IMR-90 (cell line): Measurements from ENCODE around the gene GRN. TPM values are rescaled to one million over a fixed set of nuclear protein-coding genes. Genes with fewer than 3 reads are reported as not detected.

Experiments
- ATAC-seq: fragments of 200-7000 bp; cut with Tn5 transposase; 2 replicates; pipeline ENCODE4 v1.9.1; 2020; ENCODE audit warnings: low read depth, mild to moderate bottlenecking, moderate library complexity
- BruUV-seq: library from RNA; stranded (reverse); fragments of 400-500 nt; replicated peaks from 2 replicates; lab custom pipeline; 2021; lab: Mats Ljungman, UMichigan
- CTCF ChIA-PET: fragments of 300-600 bp; formaldehyde crosslinking; extraction: SDS; loops from one replicate; lab custom pipeline; 2021; ENCODE audit warnings: antibody characterized with exemption; lab: Yijun Ruan, JAX
- POLR2A ChIA-PET: fragments of 300-600 bp; sonication (Branson Sonifier 250); formaldehyde crosslinking; loops from one replicate; lab custom pipeline; 2022; ENCODE audit warnings: antibody characterized with exemption; ENCODE audit not compliant: unreplicated experiment; lab: Charles Lee
- DNase-seq: peaks from one replicate; pipeline ENCODE4 v3.0.0; 2013
- H2AFZ ChIP-seq: replicated peaks from 2 replicates; pipeline ENCODE3; 2013; ENCODE audit warnings: low read length, mild to moderate bottlenecking; ENCODE audit not compliant: poor library complexity
- H2AK5ac ChIP-seq: 2 replicates; pipeline ENCODE4 v1.6.1; 2013; ENCODE audit warnings: low read depth, low read length, inconsistent platforms
- H2AK9ac ChIP-seq: replicated peaks from 2 replicates; pipeline ENCODE3; 2013; ENCODE audit warnings: mild to moderate bottlenecking, low read depth, low read length, moderate library complexity; ENCODE audit not compliant: poor library complexity
- H2BK120ac ChIP-seq: 2 replicates; pipeline ENCODE4 v1.6.1; 2013; ENCODE audit warnings: low read depth, low read length, inconsistent platforms
- H2BK15ac ChIP-seq: 3 replicates; pipeline ENCODE4 v1.6.1; 2013; ENCODE audit warnings: low read depth, low read length, inconsistent platforms
- H2BK20ac ChIP-seq: 2 replicates; pipeline ENCODE4 v1.6.1; 2013; ENCODE audit warnings: low read depth, mild to moderate bottlenecking, inconsistent platforms, low read length, moderate library complexity
- H2BK5ac ChIP-seq: 2 replicates; pipeline ENCODE4 v1.6.1; 2013; ENCODE audit warnings: mild to moderate bottlenecking, low read depth, low read length, inconsistent platforms; ENCODE audit not compliant: poor library complexity, severe bottlenecking
- H3K14ac ChIP-seq: replicated peaks from 2 replicates; pipeline ENCODE4 v1.6.1; 2013; ENCODE audit warnings: low read depth, low read length, inconsistent platforms
- H3K18ac ChIP-seq: 2 replicates; pipeline ENCODE4 v1.6.1; 2013; ENCODE audit warnings: low read depth, low read length, control low read depth
- H3K23ac ChIP-seq: 2 replicates; pipeline ENCODE4 v1.6.1; 2013; ENCODE audit warnings: low read depth, low read length, inconsistent platforms
- H3K27ac ChIP-seq: 2 replicates; pipeline ENCODE4 v1.5.1; 2013; ENCODE audit warnings: mild to moderate bottlenecking, control low read depth, low read length; ENCODE audit not compliant: insufficient read depth
- H3K27me3 ChIP-seq: 2 replicates; pipeline ENCODE4 v1.6.1; 2013; ENCODE audit warnings: low read length; ENCODE audit not compliant: control insufficient read depth, insufficient read depth
- H3K36me3 ChIP-seq: 2 replicates; pipeline ENCODE4 v1.6.1; 2013; ENCODE audit warnings: low read length, mixed read lengths; ENCODE audit not compliant: control insufficient read depth, insufficient read depth
- H3K4ac ChIP-seq: 2 replicates; pipeline ENCODE4 v1.6.1; 2013; ENCODE audit warnings: low read depth, low read length, inconsistent platforms
- H3K4me1 ChIP-seq: 2 replicates; pipeline ENCODE4 v1.6.1; 2013; ENCODE audit warnings: low read length, mixed read lengths; ENCODE audit not compliant: control insufficient read depth, insufficient read depth
- H3K4me2 ChIP-seq: 2 replicates; pipeline ENCODE4 v1.6.1; 2013; ENCODE audit warnings: low read depth, mild to moderate bottlenecking, control low read depth, low read length, moderate library complexity
- H3K4me3 ChIP-seq: 2 replicates; pipeline ENCODE4 v1.5.1; 2013; ENCODE audit warnings: low read depth, mild to moderate bottlenecking, control low read depth, low read length, moderate library complexity; ENCODE audit not compliant: insufficient read depth
- H3K56ac ChIP-seq: 2 replicates; pipeline ENCODE4 v1.6.1; 2013; ENCODE audit warnings: low read length, inconsistent platforms; ENCODE audit not compliant: insufficient read depth; ENCODE audit errors: extremely low read depth
- H3K79me1 ChIP-seq, 2 experiments: 2 replicates each; pipeline ENCODE4 v1.6.1; 2013; ENCODE audit warnings: low read length in 2 of 2, inconsistent platforms in 1 of 2, low read depth in 1 of 2
- H3K9ac ChIP-seq: 2 replicates; pipeline ENCODE4 v1.6.1; 2013; ENCODE audit warnings: low read depth, low read length, control low read depth
- H3K9me1 ChIP-seq: 2 replicates; pipeline ENCODE4 v1.6.1; 2013; ENCODE audit warnings: low read length, inconsistent platforms; ENCODE audit not compliant: insufficient read depth
- H3K9me3 ChIP-seq: 2 replicates; pipeline ENCODE4 v1.6.1; 2013; ENCODE audit warnings: low read length; ENCODE audit not compliant: control insufficient read depth, insufficient read depth
- H4K20me1 ChIP-seq: 2 replicates; pipeline ENCODE4 v1.6.1; 2013; ENCODE audit warnings: low read length, inconsistent platforms; ENCODE audit not compliant: insufficient read depth
- H4K5ac ChIP-seq: 2 replicates; pipeline ENCODE4 v1.6.1; 2013; ENCODE audit warnings: mild to moderate bottlenecking, low read depth, low read length, control low read depth
- H4K8ac ChIP-seq, 2 experiments: 2 replicates each; pipeline ENCODE4 v1.6.1; 2013; ENCODE audit warnings: low read depth in 2 of 2, low read length in 2 of 2, control low read depth in 1 of 2, inconsistent platforms in 1 of 2
- H4K91ac ChIP-seq: 2 replicates; pipeline ENCODE4 v1.6.1; 2013; ENCODE audit warnings: low read depth, low read length, inconsistent platforms; ENCODE audit not compliant: insufficient read depth
- FOS ChIP-seq: fragments of 150-350 bp; IDR thresholded peaks from 2 replicates; pipeline ENCODE4 v1.6.1; 2016; ENCODE audit warnings: low read depth, low read length
- MXI1 ChIP-seq: IDR thresholded peaks from 2 replicates; pipeline ENCODE4 v1.6.1; 2012; ENCODE audit warnings: low read depth, mild to moderate bottlenecking, low read length, moderate library complexity, borderline replicate concordance
- WGBS, 2 experiments: methylation state at CpG; one replicate each; pipeline versions ENCODE4 v1.1.5 to v1.1.7; 2013; ENCODE audit warnings: missing lambda C conversion rate in 2 of 2; ENCODE audit not compliant: insufficient read length in 1 of 2; ENCODE audit errors: extremely low coverage in 2 of 2; 5-methylcytosine and 5-hydroxymethylcytosine counted together
- dilution Hi-C: fragments of 300-500 bp; cut with HindIII; formaldehyde crosslinking; loops from one replicate; pipeline ENCODE4 v1.14.3; 2018; ENCODE audit warnings: low sequenced_read_pairs; ENCODE audit not compliant: unreplicated experiment
- in situ Hi-C: fragments of 300-500 bp; cut with MboI; formaldehyde crosslinking; loops from 3 replicates; pipeline ENCODE4 v1.14.3; 2019; ENCODE audit warnings: low sequenced_read_pairs, inconsistent platforms, mixed read lengths
- intact Hi-C: fragments of 100-400 bp; cut with micrococcal nuclease; formaldehyde crosslinking; loops from 2 replicates; pipeline ENCODE4 v1.10.0; 2022
- polyA plus RNA-seq, 3 experiments: library from polyadenylated mRNA; depleted of rRNA; stranded (reverse); fragments of >200 nt; gene quantifications; 2 replicates each; pipeline ENCODE4 v1.2.3, GENCODE V29; 2012; ENCODE audit warnings: low replicate concordance in 1 of 3
- total RNA-seq: library from RNA; depleted of rRNA; stranded (reverse); fragments of >200 nt; gene quantifications from 2 replicates; pipeline ENCODE4 v1.2.3, GENCODE V29; 2012

Gene GRN
- total and polyA plus RNA-seq, 2 of the 4 experiments (the other 2 are of a cell fraction): 38.9 to 494 TPM

DNA sequence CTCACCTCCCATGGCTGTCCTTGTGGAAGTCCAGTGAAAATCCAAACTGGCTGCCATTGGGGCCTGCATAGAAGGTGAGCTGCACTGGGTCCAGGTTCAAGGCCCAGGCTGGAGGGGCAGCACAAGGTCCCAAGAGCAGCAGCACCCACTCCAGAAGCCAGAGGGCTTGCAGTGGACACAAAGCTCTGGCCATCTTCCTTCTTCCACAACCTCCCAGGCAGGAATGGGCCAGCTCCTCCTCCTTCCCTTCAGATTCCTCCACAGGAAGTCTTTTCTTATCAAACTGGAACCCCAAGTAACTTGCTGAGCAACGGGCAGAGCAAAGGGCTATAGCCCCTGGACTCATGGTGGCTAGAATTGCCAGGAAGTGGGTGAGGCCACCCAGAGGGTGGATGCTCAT lies 44.2 kb downstream of the GRN start, which contains the start of gene ITGA2B:
TSS of gene ITGA2B (minus strand) at position 369 of the 400 bp plus-strand sequence. CDS start at position 193, 176 bp downstream.
- no peak for ATAC-seq
- H4K8ac ChIP-seq: no peak within 1 kb of the TSS
- no peaks in the 10 kb centered on the region for H3K9me1 ChIP-seq
- no peaks in the 10 kb centered on the region for H4K20me1 ChIP-seq
- no peak within 1 kb of the TSS for H3K56ac ChIP-seq
- ChIA-PET CTCF (no interaction called here), POLR2A (no interaction called here)
- no peak for DNase-seq
- H2BK5ac ChIP-seq: no peak within 1 kb of the TSS
- no peak within 1 kb of the TSS for H3K14ac ChIP-seq
- no CpG with 5 or more reads among the region's 1 CpG for WGBS, 2 experiments
- no peaks in the 10 kb centered on the region for H3K36me3 ChIP-seq
- H2AK5ac ChIP-seq: no peak within 1 kb of the TSS
- H2AK9ac ChIP-seq: no peak within 1 kb of the TSS
- H3K23ac ChIP-seq: no peak within 1 kb of the TSS
- dilution Hi-C loops: no loop called here
- no peak within 1 kb of the TSS for H4K91ac ChIP-seq
- H3K27ac ChIP-seq: no peak within 1 kb of the TSS
- no peak within 1 kb of the TSS for H3K9ac ChIP-seq
- no peak within 1 kb of the TSS for H4K5ac ChIP-seq
- H3K4me2 ChIP-seq: no peak within 1 kb of the TSS
- H3K27me3 ChIP-seq: peaks cover 9% of the 10 kb centered on the region
- no peak within 1 kb of the TSS for H3K18ac ChIP-seq
- no peak within 1 kb of the TSS for H2BK120ac ChIP-seq
- no peak within 1 kb of the TSS for H2BK20ac ChIP-seq
- no peaks in the 10 kb centered on the region for H3K9me3 ChIP-seq
- peaks cover 2% of the 10 kb centered on the region; the same call in 1 of the 2 replicates for H3K4me1 ChIP-seq
- H2AFZ ChIP-seq: no peak within 1 kb of the TSS
- H3K79me1 ChIP-seq: no peaks in the 10 kb centered on the region
- no peak within 1 kb of the TSS for H3K4ac ChIP-seq
- in situ Hi-C loops: no loop called here
- intact Hi-C loops: no loop called here
- no TSS peak for BruUV-seq
- no peak within 1 kb of the TSS for H3K4me3 ChIP-seq
- no peak for TF ChIP-seq FOS
- no peak for TF ChIP-seq MXI1
- no peak within 1 kb of the TSS for H2BK15ac ChIP-seq
